Stomach (tissue), 9 donors: ENCODE data around the gene WDR54. TPM values are rescaled to one million over a fixed set of nuclear protein-coding genes. Genes with fewer than 3 reads are reported as not detected.

ENCODE experiments used
- DNase-seq, 2 donors: peaks; one replicate each; pipeline versions ENCODE4 v3.0.0 to v3.0.0-alpha.2; 2013 to 2019
- H3K27ac ChIP-seq, 5 donors: fragments of 200-600 bp in 4 of 5; sonication (generic) in 4 of 5; one replicate each; pipeline ENCODE4 v1.5.1; 2013 to 2019; ENCODE audit warnings: mild to moderate bottlenecking in 1 of 5, moderate library complexity in 1 of 5
- H3K27me3 ChIP-seq, 3 donors: fragments of 200-600 bp; sonication (generic); one replicate each; pipeline ENCODE4 v1.5.1; 2017 to 2019; ENCODE audit warnings: mixed run types in 1 of 3
- H3K36me3 ChIP-seq, 4 donors: fragments of 200-600 bp; sonication (generic); 1 replicate in 3 of 4; 2 replicates in 1 of 4; pipeline ENCODE4 v1.5.1; 2016 to 2019
- H3K4me1 ChIP-seq, 4 donors: fragments of 200-600 bp; sonication (generic); one replicate each; pipeline ENCODE4 v1.5.1; 2016 to 2019
- H3K4me3 ChIP-seq, 4 donors: fragments of 200-600 bp; sonication (generic) in 3 of 4; one replicate each; pipeline ENCODE4 v1.5.1; 2016 to 2019; ENCODE audit warnings: mild to moderate bottlenecking in 1 of 4
- H3K9me3 ChIP-seq, 4 donors: fragments of 200-600 bp; sonication (generic); one replicate each; pipeline ENCODE4 v1.5.1; 2016 to 2019
- EP300 ChIP-seq: sonication (generic); formaldehyde crosslinking; IDR thresholded peaks from one replicate; pipeline ENCODE4 v1.6.1; 2017; ENCODE audit warnings: antibody characterized with exemption
- POLR2A ChIP-seq, 4 donors: fragments of 450-650 bp; IDR thresholded peaks; one replicate each; pipeline ENCODE4 v1.6.1; 2016; ENCODE audit warnings: antibody characterized with exemption in 4 of 4, control low read depth in 2 of 4, mild to moderate bottlenecking in 1 of 4, moderate library complexity in 1 of 4
- POLR2AphosphoS5 ChIP-seq, 3 donors: sonication (generic); formaldehyde crosslinking; IDR thresholded peaks; one replicate each; pipeline ENCODE4 v1.6.1; 2016; ENCODE audit warnings: antibody characterized with exemption in 3 of 3
- WGBS, 5 donors: extraction: QIAGEN DNeasy Blood & Tissue Kit in 3 of 5; methylation state at CpG; one replicate each; pipeline versions ENCODE4 v1.1.5 to v1.1.7; 2013 to 2018; 5-methylcytosine and 5-hydroxymethylcytosine counted together
- intact Hi-C: fragments of 100-400 bp; cut with DNase I; formaldehyde crosslinking; loops from one replicate; pipeline ENCODE4 v1.15.1; 2023; ENCODE audit warnings: low total_unique reads
- polyA plus RNA-seq, 3 donors: library from polyadenylated mRNA; stranded (reverse); fragments of 200-250 nt; gene quantifications; one replicate each; pipeline ENCODE4 v1.2.3, GENCODE V29; 2013
- total RNA-seq, 5 donors: library from RNA; depleted of rRNA; stranded (reverse); fragments of >200 nt; gene quantifications; one replicate each; pipeline versions ENCODE4 v1.1.0 to v1.2.3, GENCODE V29; 2014 to 2016
- TF ChIP-seq, protein P1 (sequence below), 7 experiments: fragments of 450-650 bp in 4 of 7; fragments of 200-600 bp in 3 of 7; sonication (generic) in 3 of 7; IDR thresholded peaks; one replicate each; pipeline ENCODE4 v1.5.1; 2016 to 2019; ENCODE audit warnings: antibody characterized with exemption in 7 of 7, control low read depth in 2 of 7, mild to moderate bottlenecking in 1 of 7
- donor health status: healthy with polysubstance abuse.
- donor health status: Bipolar disorder and iron deficiency.
- donor health status: healthy.

Gene WDR54
- total and polyA plus RNA-seq, 8 donors = 3.5 to 12.8 (median 9.8) TPM; not detected in 1

GRCh38 chr2:74379851-74380789 is 41.4 kb upstream of the WDR54 start, which contains the start of gene DCTN1:
Gene DCTN1 (minus strand): TSS chr2:74380311. CDS start chr2:74380037, 274 bp downstream.
- intact Hi-C loops = no loop called here
- DNase-seq = peak; percentile 37 to 84
- Histone ChIP-seq H3K4me1 (peaks cover 36 to 75% (median 57%) of the 10 kb centered on the region in 4 donors), H3K27me3 (no peaks in the 10 kb centered on the region), H3K4me3 (peak within 1 kb of the TSS; percentile 36 to 47 (median 38)), H3K27ac (peak within 1 kb of the TSS in 1 of 5 donors; percentile 63), H3K9me3 (no peaks in the 10 kb centered on the region), H3K36me3 (peaks cover 23 to 33% (median 28%) of the 10 kb centered on the region in 4 donors)
- TF ChIP-seq POLR2AphosphoS5 (IDR thresholded peaks at IDR 0.05) = peak in 2 of 3 donors; percentile 8
- TF ChIP-seq, protein P1, sequence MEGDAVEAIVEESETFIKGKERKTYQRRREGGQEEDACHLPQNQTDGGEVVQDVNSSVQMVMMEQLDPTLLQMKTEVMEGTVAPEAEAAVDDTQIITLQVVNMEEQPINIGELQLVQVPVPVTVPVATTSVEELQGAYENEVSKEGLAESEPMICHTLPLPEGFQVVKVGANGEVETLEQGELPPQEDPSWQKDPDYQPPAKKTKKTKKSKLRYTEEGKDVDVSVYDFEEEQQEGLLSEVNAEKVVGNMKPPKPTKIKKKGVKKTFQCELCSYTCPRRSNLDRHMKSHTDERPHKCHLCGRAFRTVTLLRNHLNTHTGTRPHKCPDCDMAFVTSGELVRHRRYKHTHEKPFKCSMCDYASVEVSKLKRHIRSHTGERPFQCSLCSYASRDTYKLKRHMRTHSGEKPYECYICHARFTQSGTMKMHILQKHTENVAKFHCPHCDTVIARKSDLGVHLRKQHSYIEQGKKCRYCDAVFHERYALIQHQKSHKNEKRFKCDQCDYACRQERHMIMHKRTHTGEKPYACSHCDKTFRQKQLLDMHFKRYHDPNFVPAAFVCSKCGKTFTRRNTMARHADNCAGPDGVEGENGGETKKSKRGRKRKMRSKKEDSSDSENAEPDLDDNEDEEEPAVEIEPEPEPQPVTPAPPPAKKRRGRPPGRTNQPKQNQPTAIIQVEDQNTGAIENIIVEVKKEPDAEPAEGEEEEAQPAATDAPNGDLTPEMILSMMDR (IDR thresholded peaks at IDR 0.05) = no peak
- no peak for TF ChIP-seq POLR2A (IDR thresholded peaks at IDR 0.05)
- no peak for TF ChIP-seq EP300
- WGBS, 5 donors = 19 to 32% (median 28%) methylated on average over 12 to 14 of the region's 14 CpGs

DNA sequence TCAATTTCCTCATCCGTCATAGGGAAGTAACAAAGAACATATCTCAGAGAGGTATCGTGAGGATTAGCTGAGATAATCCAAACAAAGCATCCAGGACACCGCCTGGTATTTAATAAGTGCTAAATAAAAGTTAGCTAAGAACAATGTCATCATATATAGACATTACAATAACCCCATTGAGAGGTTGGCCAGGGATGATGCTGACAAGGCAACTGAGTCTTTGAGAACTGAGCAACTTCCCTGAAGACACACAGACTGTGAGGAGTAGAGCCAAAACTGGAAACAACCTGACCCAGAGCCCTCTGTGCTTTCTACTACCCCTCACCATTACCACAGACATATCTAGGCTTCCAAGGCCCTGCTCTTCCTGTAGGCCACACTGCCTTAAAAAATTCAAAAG is 39.8 kb upstream of the WDR54 start:
- no peak overlapping the region for H3K27ac ChIP-seq
- WGBS, 5 donors = 86 to 97% (median 91%) methylated on average over 3 of the region's 3 CpGs
- peaks cover 36 to 79% (median 63%) of the 10 kb centered on the region in 4 donors for H3K4me1 ChIP-seq
- H3K36me3 ChIP-seq = peaks cover 12 to 23% (median 15%) of the 10 kb centered on the region in 4 donors
- no peak for DNase-seq
- H3K4me3 ChIP-seq = no peak overlapping the region
- H3K9me3 ChIP-seq = no peaks in the 10 kb centered on the region
- no peak for TF ChIP-seq POLR2A (IDR thresholded peaks at IDR 0.05)
- TF ChIP-seq, protein P1 (IDR thresholded peaks at IDR 0.05) = no peak
- no peak for TF ChIP-seq EP300
- no peak for TF ChIP-seq POLR2AphosphoS5 (IDR thresholded peaks at IDR 0.05)
- H3K27me3 ChIP-seq = no peaks in the 10 kb centered on the region
- intact Hi-C loops = no loop called here

GRCh38 chr2:74383254-74383653 is 38.3 kb upstream of the WDR54 start:
- Histone ChIP-seq H3K4me1 (peaks cover 36 to 92% (median 73%) of the 10 kb centered on the region in 4 donors), H3K9me3 (no peaks in the 10 kb centered on the region), H3K27me3 (no peaks in the 10 kb centered on the region), H3K27ac (peak overlapping the region; percentile 50 to 71 (median 65)), H3K4me3 (no peak overlapping the region), H3K36me3 (peaks cover 0 to 10% (median under 1%) of the 10 kb centered on the region in 4 donors)
- WGBS, 5 donors = 8 to 34% (median 20%) methylated on average over 1 of the region's 1 CpG
- DNase-seq = peak in 1 of 2 donors; percentile 49
- TF ChIP-seq, protein P1 (IDR thresholded peaks at IDR 0.05) = no peak
- TF ChIP-seq POLR2AphosphoS5 (IDR thresholded peaks at IDR 0.05) = peak in 2 of 3 donors; percentile 49 to 58
- intact Hi-C loops = no loop called here

DNA sequence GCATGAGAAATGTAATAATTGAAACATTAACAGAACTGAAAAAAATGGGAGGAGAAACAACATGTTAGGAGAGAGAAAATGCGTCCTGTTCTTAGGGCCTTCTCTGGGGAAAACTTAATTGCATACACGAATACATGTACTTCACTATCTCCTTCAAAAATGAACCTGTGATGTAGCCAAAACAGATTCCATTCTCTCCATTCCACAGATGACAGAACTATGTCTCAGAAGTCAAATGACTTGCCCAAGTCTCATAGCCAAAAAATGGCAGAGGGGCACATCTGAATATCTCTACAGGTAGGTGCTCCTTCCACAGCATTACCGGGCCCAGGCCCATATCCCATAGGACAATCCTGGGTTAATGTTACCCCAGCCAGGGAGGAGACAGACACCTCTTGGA is 37.5 kb upstream of the WDR54 start:
- H3K27ac ChIP-seq = peak overlapping the region in 4 of 5 donors; percentile 55 to 71 (median 68)
- TF ChIP-seq EP300 = no peak
- TF ChIP-seq POLR2A (IDR thresholded peaks at IDR 0.05) = no peak
- TF ChIP-seq POLR2AphosphoS5 (IDR thresholded peaks at IDR 0.05) = no peak
- TF ChIP-seq, protein P1 (IDR thresholded peaks at IDR 0.05) = no peak
- intact Hi-C loops = no loop called here
- H3K4me3 ChIP-seq = no peak overlapping the region
- H3K9me3 ChIP-seq = no peaks in the 10 kb centered on the region
- no peak for DNase-seq
- H3K27me3 ChIP-seq = no peaks in the 10 kb centered on the region
- 71 to 81% (median 78%) methylated on average over 3 of the region's 3 CpGs for WGBS, 5 donors
- peaks cover 35 to 92% (median 79%) of the 10 kb centered on the region in 4 donors for H3K4me1 ChIP-seq
- peaks cover 0 to 10% (median 0%) of the 10 kb centered on the region in 4 donors for H3K36me3 ChIP-seq
